CD4-positive, alpha-beta T cell (primary cell): ENCODE measurements around the gene COL19A1. TPM values are rescaled to one million over a fixed set of nuclear protein-coding genes. Genes with fewer than 3 reads are reported as not detected.

Source experiments
- ATAC-seq: fragments of 200-7000 bp; cut with Tn5 transposase; one replicate; pipeline ENCODE4 v1.10.0; 2022; ENCODE audit warnings: mild to moderate bottlenecking; ENCODE audit not compliant: poor library complexity
- CTCF ChIA-PET: fragments of 350-600 bp; sonication (Branson Sonifier 250); formaldehyde crosslinking; loops from one replicate; lab custom pipeline; 2021; ENCODE audit warnings: antibody characterized with exemption, inconsistent platforms; lab: Charles Lee
- POLR2A ChIA-PET: fragments of 350-600 bp; sonication (Branson Sonifier 250); formaldehyde crosslinking; loops from one replicate; lab custom pipeline; 2021; ENCODE audit warnings: antibody characterized with exemption, inconsistent platforms; lab: Charles Lee
- DNase-seq, 14 experiments: peaks; one replicate each; pipeline ENCODE4 v3.0.0-alpha.2; 2013 to 2020; ENCODE audit warnings: mixed read lengths in 2 of 14
- H3K27ac ChIP-seq, 2 donors: one replicate each; pipeline versions ENCODE4 v1.5.1 to v1.7.0; 2013; ENCODE audit warnings: low read length in 2 of 2, low read depth in 1 of 2, mild to moderate bottlenecking in 1 of 2
- H3K27me3 ChIP-seq, 2 experiments: 1 replicate in 1 of 2; 2 replicates in 1 of 2; pipeline versions ENCODE4 v1.6.1 to v1.7.0; 2013; ENCODE audit warnings: low read length in 2 of 2, control low read depth in 1 of 2, mild to moderate bottlenecking in 1 of 2, moderate library complexity in 1 of 2; ENCODE audit not compliant: insufficient read depth in 2 of 2, control insufficient read depth in 1 of 2
- H3K36me3 ChIP-seq: one replicate; pipeline ENCODE4 v1.6.1; 2013; ENCODE audit warnings: low read length, control low read depth; ENCODE audit not compliant: insufficient read depth
- H3K4me1 ChIP-seq: one replicate; pipeline ENCODE4 v1.6.1; 2013; ENCODE audit warnings: low read length, control low read depth; ENCODE audit not compliant: insufficient read depth
- H3K4me3 ChIP-seq: one replicate; pipeline ENCODE4 v1.5.1; 2013; ENCODE audit warnings: mild to moderate bottlenecking, low read length, moderate library complexity
- H3K9me3 ChIP-seq, 2 experiments: 1 replicate in 1 of 2; 2 replicates in 1 of 2; pipeline versions ENCODE4 v1.6.1 to v1.7.0; 2013; ENCODE audit warnings: low read length in 2 of 2, mild to moderate bottlenecking in 2 of 2, control low read depth in 1 of 2, moderate library complexity in 1 of 2; ENCODE audit not compliant: control insufficient read depth in 1 of 2, insufficient read depth in 1 of 2
- H3K27ac Mint-ChIP-seq: one replicate; pipeline ENCODE4 v1.8.0; 2020; ENCODE audit warnings: mixed read lengths
- H3K27me3 Mint-ChIP-seq: one replicate; pipeline ENCODE4 v1.8.0; 2021; ENCODE audit warnings: mixed read lengths
- H3K36me3 Mint-ChIP-seq: one replicate; pipeline ENCODE4 v1.8.0; 2021; ENCODE audit warnings: low read depth, mixed read lengths
- H3K4me1 Mint-ChIP-seq: one replicate; pipeline ENCODE4 v1.8.0; 2021; ENCODE audit warnings: low read depth, mixed read lengths
- H3K4me3 Mint-ChIP-seq: one replicate; pipeline ENCODE4 v1.8.0; 2020; ENCODE audit warnings: mild to moderate bottlenecking, mixed read lengths
- H3K9me3 Mint-ChIP-seq: one replicate; pipeline ENCODE4 v1.8.0; 2020; ENCODE audit warnings: mixed read lengths
- intact Hi-C, 2 experiments: fragments of 100-400 bp; cut with DNase I in 1 of 2; cut with micrococcal nuclease in 1 of 2; formaldehyde crosslinking; loops; one replicate each; pipeline versions ENCODE4 v1.15.1 to v1.9.0; 2023 to 2025; cut with DNase I, micrococcal nuclease
- total RNA-seq, 174 experiments: library from RNA in 2 of 174; stranded (reverse) in 2 of 174; gene quantifications; one replicate each; pipeline ENCODE4 v1.2.3 and lab custom pipeline; 2021 to 2026
- TF ChIP-seq, protein P1 (sequence below): fragments of 200-600 bp; IDR thresholded peaks from one replicate; pipeline ENCODE4 v1.8.0; 2022; ENCODE audit warnings: antibody characterized with exemption, mild to moderate bottlenecking

Gene COL19A1
- total RNA-seq, 2 experiments from 2014 or later: not detected

DNA sequence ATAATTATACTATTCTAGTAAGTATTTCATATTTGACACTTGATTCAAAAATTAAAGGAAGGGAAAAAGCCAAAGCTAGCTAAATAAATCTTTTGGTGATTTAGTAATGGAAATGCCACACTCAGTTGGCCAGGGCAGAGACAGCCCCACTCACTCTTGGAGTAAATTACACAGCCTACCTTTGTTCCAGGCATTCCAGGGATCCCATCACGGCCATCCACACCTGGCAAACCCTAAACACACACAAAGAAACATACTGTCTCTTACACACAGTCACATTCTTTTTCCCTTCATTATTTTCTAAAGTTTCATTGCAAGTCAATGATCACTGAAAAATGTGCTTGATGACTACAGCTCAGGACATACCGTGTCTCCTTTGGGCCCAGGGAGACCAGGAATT, 388.4 kb downstream of the COL19A1 start:
- no peak for ATAC-seq
- no peaks in the 10 kb centered on the region for H3K36me3 Mint-ChIP-seq

DNA sequence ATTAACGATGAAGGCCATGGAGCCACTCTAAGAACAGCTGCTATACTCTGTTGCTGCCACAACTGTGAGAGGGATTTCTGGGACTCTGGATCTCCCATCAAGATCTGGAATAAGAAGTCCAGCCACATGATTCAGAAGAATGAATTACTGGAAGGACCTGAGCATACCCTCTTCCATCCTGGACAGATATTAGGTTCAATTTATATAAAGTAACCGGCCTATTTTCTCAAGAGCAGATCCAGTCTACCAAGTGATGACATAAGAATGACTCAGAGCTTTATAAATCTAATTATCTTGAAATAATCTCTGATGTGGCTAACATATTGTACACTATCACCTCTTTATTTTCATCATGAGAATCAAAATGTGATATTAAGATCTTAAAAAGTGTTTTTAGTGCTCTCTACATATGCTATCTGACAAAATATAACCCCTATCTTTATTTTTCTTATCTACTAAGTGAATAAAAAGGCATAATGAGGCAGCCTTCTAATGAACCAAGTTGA, 391.5 kb downstream of the COL19A1 start:
- intact Hi-C loops: no loop called here
- peaks cover 0 to 5% of the 10 kb centered on the region in 2 experiments for H3K27me3 ChIP-seq
- H3K4me1 Mint-ChIP-seq: no peaks in the 10 kb centered on the region
- no peaks in the 10 kb centered on the region for H3K36me3 ChIP-seq
- CTCF ChIA-PET: no interaction called here
- H3K9me3 ChIP-seq: no peaks in the 10 kb centered on the region
- no peaks in the 10 kb centered on the region for H3K4me1 ChIP-seq
- POLR2A ChIA-PET: no interaction called here
- H3K4me3 Mint-ChIP-seq: no peak overlapping the region
- no peak for DNase-seq
- TF ChIP-seq, protein P1, sequence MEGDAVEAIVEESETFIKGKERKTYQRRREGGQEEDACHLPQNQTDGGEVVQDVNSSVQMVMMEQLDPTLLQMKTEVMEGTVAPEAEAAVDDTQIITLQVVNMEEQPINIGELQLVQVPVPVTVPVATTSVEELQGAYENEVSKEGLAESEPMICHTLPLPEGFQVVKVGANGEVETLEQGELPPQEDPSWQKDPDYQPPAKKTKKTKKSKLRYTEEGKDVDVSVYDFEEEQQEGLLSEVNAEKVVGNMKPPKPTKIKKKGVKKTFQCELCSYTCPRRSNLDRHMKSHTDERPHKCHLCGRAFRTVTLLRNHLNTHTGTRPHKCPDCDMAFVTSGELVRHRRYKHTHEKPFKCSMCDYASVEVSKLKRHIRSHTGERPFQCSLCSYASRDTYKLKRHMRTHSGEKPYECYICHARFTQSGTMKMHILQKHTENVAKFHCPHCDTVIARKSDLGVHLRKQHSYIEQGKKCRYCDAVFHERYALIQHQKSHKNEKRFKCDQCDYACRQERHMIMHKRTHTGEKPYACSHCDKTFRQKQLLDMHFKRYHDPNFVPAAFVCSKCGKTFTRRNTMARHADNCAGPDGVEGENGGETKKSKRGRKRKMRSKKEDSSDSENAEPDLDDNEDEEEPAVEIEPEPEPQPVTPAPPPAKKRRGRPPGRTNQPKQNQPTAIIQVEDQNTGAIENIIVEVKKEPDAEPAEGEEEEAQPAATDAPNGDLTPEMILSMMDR: no peak
- H3K36me3 Mint-ChIP-seq: no peaks in the 10 kb centered on the region
- no peak overlapping the region for H3K4me3 ChIP-seq
- H3K27me3 Mint-ChIP-seq: peaks cover 14% of the 10 kb centered on the region
- no peak overlapping the region for H3K27ac ChIP-seq
- ATAC-seq: no peak
- no peaks in the 10 kb centered on the region for H3K9me3 Mint-ChIP-seq
- H3K27ac Mint-ChIP-seq: no peak overlapping the region

More for the DNA sequence above, 388.4 kb downstream of the COL19A1 start:
- POLR2A ChIA-PET: no interaction called here
- H3K27ac ChIP-seq: no peak overlapping the region
- no peaks in the 10 kb centered on the region for H3K9me3 Mint-ChIP-seq
- intact Hi-C loops: no loop called here
- DNase-seq: no peak
- H3K36me3 ChIP-seq: no peaks in the 10 kb centered on the region
- H3K4me3 ChIP-seq: no peak overlapping the region
- TF ChIP-seq, protein P1: no peak
- no peak overlapping the region for H3K27ac Mint-ChIP-seq
- peaks cover 0 to 5% of the 10 kb centered on the region in 2 experiments for H3K27me3 ChIP-seq
- CTCF ChIA-PET: no interaction called here
- no peaks in the 10 kb centered on the region for H3K9me3 ChIP-seq
- no peaks in the 10 kb centered on the region for H3K4me1 ChIP-seq
- no peaks in the 10 kb centered on the region for H3K4me1 Mint-ChIP-seq
- H3K27me3 Mint-ChIP-seq: peaks cover 14% of the 10 kb centered on the region
- no peak overlapping the region for H3K4me3 Mint-ChIP-seq

DNA sequence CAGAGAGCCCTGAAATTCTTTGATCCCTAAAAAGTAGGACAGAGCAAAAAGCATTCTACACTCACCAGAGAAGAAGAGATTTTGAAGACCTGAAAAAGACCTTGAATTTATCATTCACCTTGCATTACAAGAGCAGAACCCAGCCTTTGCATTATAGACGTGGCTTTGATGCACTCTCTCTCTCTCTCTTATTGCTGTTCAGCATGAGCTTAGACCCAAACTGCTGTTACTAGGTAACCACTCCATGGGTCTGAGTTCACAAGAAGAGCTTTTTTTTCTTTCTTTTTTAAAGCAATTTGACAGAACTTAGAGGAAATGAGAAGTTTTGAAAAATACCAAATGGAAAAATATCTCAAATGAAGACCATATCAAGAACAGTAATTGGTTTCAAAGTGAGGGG, 392.1 kb downstream of the COL19A1 start:
- peaks cover 11% of the 10 kb centered on the region for H3K27me3 Mint-ChIP-seq
- TF ChIP-seq, protein P1: no peak
- peaks cover 0 to 5% of the 10 kb centered on the region in 2 experiments for H3K27me3 ChIP-seq
- no peaks in the 10 kb centered on the region for H3K4me1 Mint-ChIP-seq
- CTCF ChIA-PET: no interaction called here
- no peak overlapping the region for H3K4me3 ChIP-seq
- no peaks in the 10 kb centered on the region for H3K36me3 Mint-ChIP-seq
- H3K27ac Mint-ChIP-seq: no peak overlapping the region
- no peaks in the 10 kb centered on the region for H3K9me3 Mint-ChIP-seq
- intact Hi-C loops: no loop called here
- no peaks in the 10 kb centered on the region for H3K36me3 ChIP-seq
- no peak overlapping the region for H3K4me3 Mint-ChIP-seq
- H3K9me3 ChIP-seq: no peaks in the 10 kb centered on the region
- no peak overlapping the region for H3K27ac ChIP-seq
- no peaks in the 10 kb centered on the region for H3K4me1 ChIP-seq
- POLR2A ChIA-PET: no interaction called here
- no peak for DNase-seq
- no peak for ATAC-seq

Other genes starting within 250 kb of the COL19A1 start
- 10 to 100 TPM; 40.3 to 42.0 TPM for gene LMBRD1, start 69.5 kb upstream of the COL19A1 start, total RNA-seq